Measurements from ENCODE around the gene MCRS1.

The MCRS1 gene

GRCh38 chr12:49549735-49550692, 17.9 kb downstream of the MCRS1 start:
- DNase-seq (ENCODE audit: low read depth): no peak
- TF ChIP-seq CTCF (conservative IDR thresholded peaks at IDR 0.05; ENCODE audit: low read length): no peak
- H3K4me3 ChIP-seq (ENCODE audit: low read length): no peak overlapping the region

GRCh38 chr12:49548822-49549648, 18.9 kb downstream of the MCRS1 start:
- peak; percentile 40 for TF ChIP-seq CTCF (conservative IDR thresholded peaks at IDR 0.05; ENCODE audit: low read length)
- peak overlapping the region; percentile 44 for H3K4me3 ChIP-seq (ENCODE audit: low read length)

GRCh38 chr12:49548481-49548821, 19.5 kb downstream of the MCRS1 start:
- no peak for DNase-seq (ENCODE audit: low read depth)
- no peak overlapping the region; the same call in 1 of the 2 replicates for H3K4me3 ChIP-seq (ENCODE audit: low read length)
- no peak for TF ChIP-seq CTCF (conservative IDR thresholded peaks at IDR 0.05; ENCODE audit: low read length)

More at GRCh38 chr12:49548822-49549648, 18.9 kb downstream of the MCRS1 start:
- no peak for DNase-seq (ENCODE audit: low read depth)

- TF ChIP-seq CTCF (conservative IDR thresholded peaks at IDR 0.05; ENCODE audit: low read length): no peak
- H3K4me3 ChIP-seq (ENCODE audit: low read length): no peak overlapping the region
- no peak for DNase-seq (ENCODE audit: low read depth)
Measured at GRCh38 chr12:49547090-49547690, 20.8 kb downstream of the MCRS1 start.

GRCh38 chr12:49546481-49546880, 21.5 kb downstream of the MCRS1 start:
- no peak for DNase-seq (ENCODE audit: low read depth)
- TF ChIP-seq CTCF (conservative IDR thresholded peaks at IDR 0.05; ENCODE audit: low read length): no peak
- H3K4me3 ChIP-seq (ENCODE audit: low read length): no peak overlapping the region

- DNase-seq (ENCODE audit: low read depth): no peak
- TF ChIP-seq CTCF (conservative IDR thresholded peaks at IDR 0.05; ENCODE audit: low read length): no peak
- no peak overlapping the region for H3K4me3 ChIP-seq (ENCODE audit: low read length)
Measured at GRCh38 chr12:49545815-49546214, 22.1 kb downstream of the MCRS1 start.

All from AG10803 (cell line).